ENCODE measurements around the gene NEXN.

- TF ChIP-seq CTCF (IDR thresholded peaks at IDR 0.05), result no peak
- TF ChIP-seq EZH2 (IDR thresholded peaks at IDR 0.05; ENCODE audit: borderline replicate concordance, insufficient read depth, low read depth, low read length, poor library complexity, severe bottlenecking), result no peak
These were observed 83.7 kb downstream of the NEXN start for GRCh38 chr1:77972080-77972479.

All from B cell (primary cell).